ENCODE data around the gene TEKT5.

TEKT5 gene

GRCh38 chr16:10647264-10647720 lies 47.4 kb downstream of the TEKT5 start:
- no peaks in the 10 kb centered on the region for H3K4me1 ChIP-seq (ENCODE audit: insufficient read depth, low read length, poor library complexity, severe bottlenecking)
- no peak overlapping the region for H3K4me3 ChIP-seq (ENCODE audit: low read length, poor library complexity, severe bottlenecking)
- no peak overlapping the region for H3K9ac ChIP-seq (ENCODE audit: low read depth, low read length, poor library complexity, severe bottlenecking)
- no peak overlapping the region for H2AFZ ChIP-seq (ENCODE audit: low read length)
- no peak overlapping the region for H3K4me2 ChIP-seq (ENCODE audit: low read depth, low read length, poor library complexity, severe bottlenecking)
- H3F3A ChIP-seq (ENCODE audit: low read depth) = no peaks in the 10 kb centered on the region
- H4K20me1 ChIP-seq (ENCODE audit: insufficient read depth, low read length, poor library complexity, severe bottlenecking) = no peaks in the 10 kb centered on the region
- no peaks in the 10 kb centered on the region for H3K9me3 ChIP-seq (ENCODE audit: insufficient read depth, low read depth, low read length)
- no peaks in the 10 kb centered on the region for H3K36me3 ChIP-seq (ENCODE audit: insufficient read depth, low read length)
- TF ChIP-seq, protein P1, sequence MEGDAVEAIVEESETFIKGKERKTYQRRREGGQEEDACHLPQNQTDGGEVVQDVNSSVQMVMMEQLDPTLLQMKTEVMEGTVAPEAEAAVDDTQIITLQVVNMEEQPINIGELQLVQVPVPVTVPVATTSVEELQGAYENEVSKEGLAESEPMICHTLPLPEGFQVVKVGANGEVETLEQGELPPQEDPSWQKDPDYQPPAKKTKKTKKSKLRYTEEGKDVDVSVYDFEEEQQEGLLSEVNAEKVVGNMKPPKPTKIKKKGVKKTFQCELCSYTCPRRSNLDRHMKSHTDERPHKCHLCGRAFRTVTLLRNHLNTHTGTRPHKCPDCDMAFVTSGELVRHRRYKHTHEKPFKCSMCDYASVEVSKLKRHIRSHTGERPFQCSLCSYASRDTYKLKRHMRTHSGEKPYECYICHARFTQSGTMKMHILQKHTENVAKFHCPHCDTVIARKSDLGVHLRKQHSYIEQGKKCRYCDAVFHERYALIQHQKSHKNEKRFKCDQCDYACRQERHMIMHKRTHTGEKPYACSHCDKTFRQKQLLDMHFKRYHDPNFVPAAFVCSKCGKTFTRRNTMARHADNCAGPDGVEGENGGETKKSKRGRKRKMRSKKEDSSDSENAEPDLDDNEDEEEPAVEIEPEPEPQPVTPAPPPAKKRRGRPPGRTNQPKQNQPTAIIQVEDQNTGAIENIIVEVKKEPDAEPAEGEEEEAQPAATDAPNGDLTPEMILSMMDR (conservative IDR thresholded peaks at IDR 0.05; ENCODE audit: low read length) = no peak
- no peak for TF ChIP-seq EZH2phosphoT487 (IDR thresholded peaks at IDR 0.05; ENCODE audit: borderline replicate concordance)
- H3K27me3 ChIP-seq (ENCODE audit: insufficient read depth, low read length, poor library complexity, severe bottlenecking) = no peaks in the 10 kb centered on the region
- no peaks in the 10 kb centered on the region for H3K79me2 ChIP-seq (ENCODE audit: insufficient read depth, low read length)
- H3K9me2 ChIP-seq (replicated peaks; ENCODE audit: low read depth, low read length) = no peaks in the 10 kb centered on the region

DNA sequence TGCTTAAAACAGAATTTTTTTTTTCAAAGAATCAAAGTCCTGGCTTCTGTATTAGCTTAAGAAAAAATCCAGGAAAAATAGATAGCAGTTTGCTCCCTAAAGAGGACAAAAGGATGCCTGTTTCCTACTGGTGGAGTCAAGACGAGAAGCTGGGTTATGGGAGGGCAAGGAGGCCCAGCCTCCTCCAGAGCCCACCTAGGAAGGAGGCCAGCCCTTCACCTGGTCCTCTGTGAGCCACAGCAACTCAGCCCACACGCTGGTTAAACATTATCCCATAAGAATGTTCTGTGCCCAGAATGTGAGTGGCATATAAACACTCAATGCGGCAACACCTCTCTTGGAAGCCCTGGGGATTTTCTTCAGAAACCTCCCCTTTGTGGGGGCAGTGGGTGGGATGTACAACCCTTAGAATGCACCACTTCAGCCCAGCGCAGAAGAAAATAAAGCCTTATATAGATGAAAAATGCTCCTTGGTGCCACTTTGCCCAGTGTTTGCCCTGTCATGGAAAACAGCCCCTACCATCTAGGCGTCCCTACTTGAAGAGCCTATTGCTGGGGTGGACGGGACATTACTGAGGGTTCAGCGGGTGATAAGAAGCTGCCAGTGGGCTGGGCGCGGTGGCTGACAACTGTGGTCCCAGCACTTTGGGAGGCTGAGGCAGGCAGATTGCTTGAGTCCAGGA lies 48.0 kb downstream of the TEKT5 start:
- H4K20me1 ChIP-seq (ENCODE audit: insufficient read depth, low read length, poor library complexity, severe bottlenecking) = no peaks in the 10 kb centered on the region

DNA sequence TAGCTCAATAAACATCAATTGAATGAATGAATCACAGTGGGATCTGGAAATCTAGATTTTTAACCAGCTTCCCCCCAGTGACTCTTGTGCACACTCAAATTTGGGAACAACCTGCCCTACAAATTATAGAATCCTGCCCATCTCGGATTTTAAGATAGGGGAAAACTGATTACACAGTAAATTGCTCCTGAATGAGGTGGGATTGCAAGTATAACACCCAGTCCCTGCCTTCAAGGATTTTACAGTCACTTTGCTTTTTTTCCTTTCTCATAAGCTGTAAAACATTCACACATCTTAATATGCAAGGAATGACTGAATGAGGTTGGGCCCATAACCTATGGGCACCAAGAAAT lies 48.5 kb downstream of the TEKT5 start:
- Histone ChIP-seq H3K4me3 (ENCODE audit: low read length, poor library complexity, severe bottlenecking) (no peak overlapping the region), H3K4me2 (ENCODE audit: low read depth, low read length, poor library complexity, severe bottlenecking) (no peak overlapping the region), H4K20me1 (ENCODE audit: insufficient read depth, low read length, poor library complexity, severe bottlenecking) (no peaks in the 10 kb centered on the region), H3K9ac (ENCODE audit: low read depth, low read length, poor library complexity, severe bottlenecking) (no peak overlapping the region), H3K36me3 (ENCODE audit: insufficient read depth, low read length) (no peaks in the 10 kb centered on the region), H3F3A (ENCODE audit: low read depth) (no peaks in the 10 kb centered on the region), H3K9me3 (ENCODE audit: insufficient read depth, low read depth, low read length) (no peaks in the 10 kb centered on the region), H3K9me2 (replicated peaks; ENCODE audit: low read depth, low read length) (no peaks in the 10 kb centered on the region), H3K4me1 (ENCODE audit: insufficient read depth, low read length, poor library complexity, severe bottlenecking) (no peaks in the 10 kb centered on the region), H2AFZ (ENCODE audit: low read length) (no peak overlapping the region), H3K27me3 (ENCODE audit: insufficient read depth, low read length, poor library complexity, severe bottlenecking) (no peaks in the 10 kb centered on the region), H3K79me2 (ENCODE audit: insufficient read depth, low read length) (no peaks in the 10 kb centered on the region)
- TF ChIP-seq, protein P1 (conservative IDR thresholded peaks at IDR 0.05; ENCODE audit: low read length) = no peak
- no peak for TF ChIP-seq EZH2phosphoT487 (IDR thresholded peaks at IDR 0.05; ENCODE audit: borderline replicate concordance)

More for the DNA sequence above, 48.0 kb downstream of the TEKT5 start:
- H3F3A ChIP-seq (ENCODE audit: low read depth) = no peaks in the 10 kb centered on the region
- no peak overlapping the region for H3K9ac ChIP-seq (ENCODE audit: low read depth, low read length, poor library complexity, severe bottlenecking)
- no peaks in the 10 kb centered on the region for H3K27me3 ChIP-seq (ENCODE audit: insufficient read depth, low read length, poor library complexity, severe bottlenecking)
- no peaks in the 10 kb centered on the region for H3K4me1 ChIP-seq (ENCODE audit: insufficient read depth, low read length, poor library complexity, severe bottlenecking)
- H3K36me3 ChIP-seq (ENCODE audit: insufficient read depth, low read length) = no peaks in the 10 kb centered on the region
- TF ChIP-seq, protein P1 (conservative IDR thresholded peaks at IDR 0.05; ENCODE audit: low read length) = no peak
- no peak for TF ChIP-seq EZH2phosphoT487 (IDR thresholded peaks at IDR 0.05; ENCODE audit: borderline replicate concordance)
- H3K4me2 ChIP-seq (ENCODE audit: low read depth, low read length, poor library complexity, severe bottlenecking) = no peak overlapping the region
- H3K9me2 ChIP-seq (replicated peaks; ENCODE audit: low read depth, low read length) = no peaks in the 10 kb centered on the region
- no peaks in the 10 kb centered on the region for H3K9me3 ChIP-seq (ENCODE audit: insufficient read depth, low read depth, low read length)
- H3K79me2 ChIP-seq (ENCODE audit: insufficient read depth, low read length) = no peaks in the 10 kb centered on the region
- H2AFZ ChIP-seq (ENCODE audit: low read length) = no peak overlapping the region
- H3K4me3 ChIP-seq (ENCODE audit: low read length, poor library complexity, severe bottlenecking) = no peak overlapping the region
